ENCODE data around the gene MPRIP. TPM values are rescaled to one million over a fixed set of nuclear protein-coding genes. Genes with fewer than 3 reads are reported as not detected.

Gene MPRIP
- total and polyA plus RNA-seq, 2 donors (not counting 3 experiments of a cell fraction or from before 2014, with no cell fraction given): 94.6 to 246 TPM

DNA sequence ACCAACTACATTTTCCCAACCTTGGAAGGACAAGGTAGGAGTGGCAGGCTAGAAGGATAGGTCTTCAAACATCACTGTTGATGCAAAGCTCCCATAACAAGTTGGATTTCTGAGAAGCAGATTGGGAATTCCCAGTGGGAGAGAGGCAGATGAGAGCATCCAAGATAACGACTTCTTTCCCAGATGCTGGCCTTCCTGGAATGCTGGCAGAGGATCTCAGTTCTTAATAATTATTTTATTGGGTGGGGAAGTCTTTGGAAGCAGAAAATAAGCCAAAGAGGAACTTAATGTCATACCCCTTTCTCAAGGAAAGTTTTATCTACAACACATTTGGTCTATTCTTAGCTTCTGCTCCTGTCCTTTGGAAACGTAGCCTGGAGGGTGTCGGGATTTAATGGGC is 64.5 kb downstream of the MPRIP start:
- H3K27ac ChIP-seq (ENCODE audit: insufficient read depth, low read depth, low read length): no peak overlapping the region

GRCh38 chr17:17107281-17107680 is 65.0 kb downstream of the MPRIP start:
- Histone ChIP-seq H3K9ac (replicated peaks; ENCODE audit: extremely low read depth, insufficient read depth, low read length) (no peak overlapping the region), H2AFZ (ENCODE audit: low read depth, low read length) (no peak overlapping the region), H3K79me2 (ENCODE audit: control insufficient read depth, insufficient read depth, low read length) (peaks cover 92% of the 10 kb centered on the region), H3K9me1 (replicated peaks; ENCODE audit: control insufficient read depth, extremely low read depth, insufficient read depth, low read length) (no peaks in the 10 kb centered on the region), H3K4me3 (replicated peaks in 1 of 3; ENCODE audit: insufficient read depth in 1 of 3, low read depth in 1 of 3, low read length in 3 of 3) (no peak overlapping the region), H3K4me2 (ENCODE audit: insufficient read depth, low read length) (no peak overlapping the region), H3K9me3 (replicated peaks; ENCODE audit: control insufficient read depth, insufficient read depth, low read length) (no peaks in the 10 kb centered on the region), H3K36me3 (ENCODE audit: control insufficient read depth in 2 of 2, extremely low read depth in 1 of 2, insufficient read depth in 2 of 2, low read length in 2 of 2) (peaks cover 0 to 2% of the 10 kb centered on the region in 2 experiments), H3K4me1 (ENCODE audit: control insufficient read depth, extremely low read depth, insufficient read depth, low read length) (no peaks in the 10 kb centered on the region), H4K20me1 (replicated peaks; ENCODE audit: control insufficient read depth, extremely low read depth, insufficient read depth, low read length) (no peaks in the 10 kb centered on the region), H3K27ac (ENCODE audit: insufficient read depth, low read depth, low read length) (no peak overlapping the region), H3K27me3 (ENCODE audit: control insufficient read depth in 2 of 2, insufficient read depth in 2 of 2, low read length in 2 of 2) (no peaks in the 10 kb centered on the region)
- TF ChIP-seq POLR2A (IDR thresholded peaks at IDR 0.05; ENCODE audit: low read depth, low read length) (no peak), POLR2AphosphoS5 (IDR thresholded peaks at IDR 0.05; ENCODE audit: insufficient read depth, low read depth, low read length) (no peak), MYC (IDR thresholded peaks at IDR 0.05; ENCODE audit: low read depth, low read length) (no peak), GATA2 (IDR thresholded peaks at IDR 0.05; ENCODE audit: insufficient read depth, insufficient read length, low read depth, low read length) (no peak), FOS (IDR thresholded peaks at IDR 0.05; ENCODE audit: borderline replicate concordance, insufficient read depth, low read length) (no peak), JUN (IDR thresholded peaks at IDR 0.05; ENCODE audit: borderline replicate concordance, insufficient read depth, insufficient read length, low read depth) (no peak), EZH2 (IDR thresholded peaks at IDR 0.05; ENCODE audit: borderline replicate concordance, low read depth, low read length, severe bottlenecking) (no peak)
- TF ChIP-seq, protein P1, sequence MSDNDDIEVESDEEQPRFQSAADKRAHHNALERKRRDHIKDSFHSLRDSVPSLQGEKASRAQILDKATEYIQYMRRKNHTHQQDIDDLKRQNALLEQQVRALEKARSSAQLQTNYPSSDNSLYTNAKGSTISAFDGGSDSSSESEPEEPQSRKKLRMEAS (IDR thresholded peaks at IDR 0.05; ENCODE audit: insufficient read depth, insufficient read length): no peak
- TF ChIP-seq, protein P2, sequence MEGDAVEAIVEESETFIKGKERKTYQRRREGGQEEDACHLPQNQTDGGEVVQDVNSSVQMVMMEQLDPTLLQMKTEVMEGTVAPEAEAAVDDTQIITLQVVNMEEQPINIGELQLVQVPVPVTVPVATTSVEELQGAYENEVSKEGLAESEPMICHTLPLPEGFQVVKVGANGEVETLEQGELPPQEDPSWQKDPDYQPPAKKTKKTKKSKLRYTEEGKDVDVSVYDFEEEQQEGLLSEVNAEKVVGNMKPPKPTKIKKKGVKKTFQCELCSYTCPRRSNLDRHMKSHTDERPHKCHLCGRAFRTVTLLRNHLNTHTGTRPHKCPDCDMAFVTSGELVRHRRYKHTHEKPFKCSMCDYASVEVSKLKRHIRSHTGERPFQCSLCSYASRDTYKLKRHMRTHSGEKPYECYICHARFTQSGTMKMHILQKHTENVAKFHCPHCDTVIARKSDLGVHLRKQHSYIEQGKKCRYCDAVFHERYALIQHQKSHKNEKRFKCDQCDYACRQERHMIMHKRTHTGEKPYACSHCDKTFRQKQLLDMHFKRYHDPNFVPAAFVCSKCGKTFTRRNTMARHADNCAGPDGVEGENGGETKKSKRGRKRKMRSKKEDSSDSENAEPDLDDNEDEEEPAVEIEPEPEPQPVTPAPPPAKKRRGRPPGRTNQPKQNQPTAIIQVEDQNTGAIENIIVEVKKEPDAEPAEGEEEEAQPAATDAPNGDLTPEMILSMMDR (IDR thresholded peaks at IDR 0.05; ENCODE audit: extremely low read depth in 1 of 2, insufficient read depth in 1 of 2, low read depth in 1 of 2, low read length in 2 of 2): no peak
- ChIA-PET CTCF (interaction anchor here (1.1 kb wide), 1 partner anchor 10 kb away, joined by 3 read pairs; no protein-coding TSS in a partner anchor), POLR2A (no interaction called here)
- intact Hi-C loops (cut with micrococcal nuclease) (no loop called here), dilution Hi-C loops (cut with MboI; ENCODE audit: extremely low pct_ligation_motif_present, low sequenced_read_pairs) (no loop called here)
- FAIRE-seq (no peak), DNase-seq (ENCODE audit: low read depth, low spot score) (no peak)
- BruUV-seq (replicated peaks): no TSS peak

More for the DNA sequence above, 64.5 kb downstream of the MPRIP start:
- no peaks in the 10 kb centered on the region for H3K9me1 ChIP-seq (replicated peaks; ENCODE audit: control insufficient read depth, extremely low read depth, insufficient read depth, low read length)
- no TSS peak for BruUV-seq (replicated peaks)
- no peak for FAIRE-seq
- intact Hi-C loops (cut with micrococcal nuclease) (no loop called here), dilution Hi-C loops (cut with MboI; ENCODE audit: extremely low pct_ligation_motif_present, low sequenced_read_pairs) (no loop called here)
- DNase-seq (ENCODE audit: low read depth, low spot score): no peak
- CTCF ChIA-PET: no interaction called here
- no peak overlapping the region for H3K4me3 ChIP-seq (replicated peaks in 1 of 3; ENCODE audit: insufficient read depth in 1 of 3, low read depth in 1 of 3, low read length in 3 of 3)
- TF ChIP-seq, protein P1 (IDR thresholded peaks at IDR 0.05; ENCODE audit: insufficient read depth, insufficient read length): no peak
- TF ChIP-seq MYC (IDR thresholded peaks at IDR 0.05; ENCODE audit: low read depth, low read length) (no peak), JUN (IDR thresholded peaks at IDR 0.05; ENCODE audit: borderline replicate concordance, insufficient read depth, insufficient read length, low read depth) (no peak), EZH2 (IDR thresholded peaks at IDR 0.05; ENCODE audit: borderline replicate concordance, low read depth, low read length, severe bottlenecking) (no peak), FOS (IDR thresholded peaks at IDR 0.05; ENCODE audit: borderline replicate concordance, insufficient read depth, low read length) (no peak), POLR2A (IDR thresholded peaks at IDR 0.05; ENCODE audit: low read depth, low read length) (no peak)
- no peaks in the 10 kb centered on the region for H3K27me3 ChIP-seq (ENCODE audit: control insufficient read depth in 2 of 2, insufficient read depth in 2 of 2, low read length in 2 of 2)
- H3K79me2 ChIP-seq (ENCODE audit: control insufficient read depth, insufficient read depth, low read length): peaks cover 91% of the 10 kb centered on the region
- no peaks in the 10 kb centered on the region for H3K4me1 ChIP-seq (ENCODE audit: control insufficient read depth, extremely low read depth, insufficient read depth, low read length)
- POLR2A ChIA-PET: no interaction called here
- H4K20me1 ChIP-seq (replicated peaks; ENCODE audit: control insufficient read depth, extremely low read depth, insufficient read depth, low read length): no peaks in the 10 kb centered on the region
- no peak overlapping the region for H3K4me2 ChIP-seq (ENCODE audit: insufficient read depth, low read length)
- no peak overlapping the region for H2AFZ ChIP-seq (ENCODE audit: low read depth, low read length)
- H3K9ac ChIP-seq (replicated peaks; ENCODE audit: extremely low read depth, insufficient read depth, low read length): no peak overlapping the region
- H3K9me3 ChIP-seq (replicated peaks; ENCODE audit: control insufficient read depth, insufficient read depth, low read length): no peaks in the 10 kb centered on the region
- peaks cover 0 to 2% of the 10 kb centered on the region in 2 experiments for H3K36me3 ChIP-seq (ENCODE audit: control insufficient read depth in 2 of 2, extremely low read depth in 1 of 2, insufficient read depth in 2 of 2, low read length in 2 of 2)

All from endothelial cell of umbilical vein (primary cell).